ENCODE data around the gene FAM9B.

FAM9B gene

DNA sequence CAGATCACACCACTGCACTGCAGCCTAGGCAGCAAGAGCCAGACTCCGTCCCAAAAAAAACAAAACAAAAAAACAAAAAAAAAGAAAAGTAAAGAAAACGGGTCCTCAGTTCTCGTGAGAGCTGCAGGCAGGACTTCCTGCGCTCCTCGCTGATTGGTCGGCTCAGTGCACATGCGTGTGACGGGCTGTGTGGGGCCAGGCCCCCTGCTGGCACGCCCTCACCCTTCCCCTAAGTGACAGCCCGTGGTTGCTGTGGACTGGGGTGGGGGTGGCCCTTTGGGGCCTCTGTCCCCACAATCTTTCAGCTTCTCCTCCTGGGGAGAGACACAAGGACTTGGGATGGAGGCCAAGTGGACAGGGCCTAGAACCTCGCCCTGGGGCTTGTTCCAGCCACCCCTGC lies at the start of gene FAM9B:
Gene FAM9B, minus strand, starts transcription at position 139 of the 400 bp plus-strand sequence. CDS start 1,141 bp downstream, outside the sequence.
- no peak within 1 kb of the TSS for H3K4me3 Mint-ChIP-seq
- no peaks in the 10 kb centered on the region for H3K9me3 Mint-ChIP-seq
- H3K27me3 Mint-ChIP-seq: no peaks in the 10 kb centered on the region
- H3K4me1 Mint-ChIP-seq: no peaks in the 10 kb centered on the region
- H3K27ac Mint-ChIP-seq: no peak within 1 kb of the TSS
- H3K36me3 Mint-ChIP-seq: peaks cover 2% of the 10 kb centered on the region

DNA sequence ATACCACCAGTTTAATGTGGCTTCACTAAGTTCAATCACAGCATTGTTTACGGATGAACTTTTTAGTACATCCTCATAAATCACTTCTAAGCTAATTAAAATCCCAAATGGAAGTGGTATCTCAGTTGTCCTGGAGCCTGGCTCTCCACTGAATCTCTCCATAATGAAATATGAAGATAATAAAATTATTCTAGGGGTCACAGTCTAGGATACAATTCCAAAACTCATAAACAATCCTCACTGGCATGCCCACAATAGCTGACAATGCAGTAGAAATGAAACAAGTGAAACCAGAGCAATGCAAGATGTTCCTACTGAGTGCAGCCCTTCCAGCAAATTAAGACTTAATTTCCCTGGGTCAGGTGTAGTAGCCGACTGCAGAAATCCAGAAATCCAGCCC lies 47.3 kb upstream of the FAM9B start:
- Mint-ChIP-seq H3K4me3 (no peak overlapping the region), H3K36me3 (peaks cover 1% of the 10 kb centered on the region), H3K4me1 (no peaks in the 10 kb centered on the region), H3K27me3 (no peaks in the 10 kb centered on the region), H3K27ac (no peak overlapping the region), H3K9me3 (no peaks in the 10 kb centered on the region)

DNA sequence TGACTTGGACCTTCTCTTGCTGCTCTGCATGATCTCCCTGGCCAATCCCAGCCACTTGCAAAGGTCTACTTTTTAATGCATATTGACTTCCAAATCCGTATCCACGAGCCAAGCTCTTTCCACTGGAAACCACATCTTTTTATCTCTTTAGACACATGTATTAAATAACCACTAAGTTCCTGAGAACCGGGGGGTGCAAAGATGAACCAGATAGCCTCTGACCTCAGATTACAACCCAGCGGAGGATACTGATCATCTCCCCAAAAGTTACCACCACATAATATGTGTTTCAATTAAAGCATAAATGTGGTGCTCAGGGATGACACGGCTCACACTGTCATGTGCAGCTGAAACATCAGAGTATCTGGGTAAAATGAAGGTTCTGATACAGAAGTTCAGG lies 40.4 kb upstream of the FAM9B start:
- Mint-ChIP-seq H3K36me3 (no peaks in the 10 kb centered on the region), H3K27ac (no peak overlapping the region), H3K9me3 (no peaks in the 10 kb centered on the region), H3K4me1 (no peaks in the 10 kb centered on the region), H3K4me3 (no peak overlapping the region), H3K27me3 (no peaks in the 10 kb centered on the region)

DNA sequence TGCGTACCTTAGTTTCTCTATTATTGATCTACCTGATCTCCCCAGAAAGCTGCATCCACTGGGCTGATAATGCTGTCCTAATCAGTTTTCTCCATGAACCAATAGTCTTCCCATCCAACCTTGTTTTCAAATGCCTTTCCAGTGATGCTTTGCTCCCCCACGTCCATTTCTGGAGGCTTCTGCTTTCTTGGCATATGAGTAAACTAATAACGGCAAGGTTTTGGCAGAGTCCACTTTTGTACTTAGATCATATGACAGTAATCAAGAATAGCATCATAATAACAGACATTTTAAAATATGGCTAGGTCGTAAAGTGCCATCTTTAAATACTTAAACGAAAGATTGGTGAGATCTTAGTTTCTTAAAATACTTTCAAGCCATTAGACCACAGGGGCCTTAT lies 38.4 kb upstream of the FAM9B start:
- no peaks in the 10 kb centered on the region for H3K36me3 Mint-ChIP-seq
- H3K4me1 Mint-ChIP-seq: no peaks in the 10 kb centered on the region
- H3K27me3 Mint-ChIP-seq: no peaks in the 10 kb centered on the region
- no peak overlapping the region for H3K4me3 Mint-ChIP-seq
- no peaks in the 10 kb centered on the region for H3K9me3 Mint-ChIP-seq
- no peak overlapping the region for H3K27ac Mint-ChIP-seq

DNA sequence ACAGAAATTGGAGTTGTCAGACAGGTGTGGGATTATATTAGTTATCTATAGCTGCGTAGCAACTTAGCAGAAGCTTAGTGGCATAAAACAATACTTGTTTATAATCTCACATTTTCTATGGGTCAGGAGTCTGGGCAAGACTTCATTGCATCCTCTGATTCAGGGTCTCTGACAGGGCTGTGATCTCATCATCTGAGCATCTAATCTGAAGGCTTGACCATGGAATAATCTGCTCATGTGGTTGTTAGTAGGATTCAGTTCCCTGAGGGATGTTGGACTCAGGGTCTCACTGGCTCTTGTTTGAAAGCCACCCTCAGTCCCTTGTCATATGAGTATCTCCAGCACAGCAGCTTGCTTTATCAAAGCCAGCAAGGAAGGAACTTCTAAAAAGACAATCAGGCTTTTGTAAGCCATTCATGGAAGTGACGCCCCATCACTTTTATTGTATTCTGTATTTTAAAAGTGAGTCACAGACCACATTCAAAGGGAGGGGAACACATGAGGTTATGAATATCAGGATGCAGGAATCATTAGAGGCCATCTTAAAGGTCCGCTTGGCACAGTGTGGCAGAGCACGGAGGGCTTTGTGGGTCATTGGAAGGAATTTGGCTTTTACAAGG lies 37.2 kb upstream of the FAM9B start:
- no peak overlapping the region for H3K4me3 Mint-ChIP-seq
- H3K27me3 Mint-ChIP-seq: no peaks in the 10 kb centered on the region
- no peaks in the 10 kb centered on the region for H3K4me1 Mint-ChIP-seq

DNA sequence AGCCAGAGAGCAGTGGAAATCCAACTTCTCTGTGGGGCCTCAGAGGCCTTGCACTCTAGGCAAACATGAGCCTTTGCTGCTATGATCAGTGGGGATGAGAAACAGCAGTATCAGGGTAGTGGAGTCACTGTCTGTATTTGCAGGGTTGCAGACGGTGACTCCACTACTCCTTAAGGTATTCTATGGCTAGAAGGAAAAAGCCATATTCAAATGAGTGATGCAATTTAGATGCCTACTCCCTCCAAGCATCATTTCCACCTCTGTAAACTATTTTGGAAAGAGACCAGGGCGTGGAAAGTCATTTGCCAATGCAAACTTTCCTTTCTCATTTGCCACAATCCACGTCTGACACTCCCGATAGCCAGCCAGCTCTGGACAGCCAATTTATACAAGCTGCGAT lies 35.6 kb upstream of the FAM9B start:
- H3K9me3 Mint-ChIP-seq: no peaks in the 10 kb centered on the region
- H3K4me1 Mint-ChIP-seq: no peaks in the 10 kb centered on the region
- H3K4me3 Mint-ChIP-seq: no peak overlapping the region
- peaks cover 2% of the 10 kb centered on the region for H3K36me3 Mint-ChIP-seq
- H3K27ac Mint-ChIP-seq: no peak overlapping the region
- no peaks in the 10 kb centered on the region for H3K27me3 Mint-ChIP-seq

More for the DNA sequence above, 37.2 kb upstream of the FAM9B start:
- Mint-ChIP-seq H3K27ac (no peak overlapping the region), H3K9me3 (no peaks in the 10 kb centered on the region), H3K36me3 (peaks cover 1% of the 10 kb centered on the region)

DNA sequence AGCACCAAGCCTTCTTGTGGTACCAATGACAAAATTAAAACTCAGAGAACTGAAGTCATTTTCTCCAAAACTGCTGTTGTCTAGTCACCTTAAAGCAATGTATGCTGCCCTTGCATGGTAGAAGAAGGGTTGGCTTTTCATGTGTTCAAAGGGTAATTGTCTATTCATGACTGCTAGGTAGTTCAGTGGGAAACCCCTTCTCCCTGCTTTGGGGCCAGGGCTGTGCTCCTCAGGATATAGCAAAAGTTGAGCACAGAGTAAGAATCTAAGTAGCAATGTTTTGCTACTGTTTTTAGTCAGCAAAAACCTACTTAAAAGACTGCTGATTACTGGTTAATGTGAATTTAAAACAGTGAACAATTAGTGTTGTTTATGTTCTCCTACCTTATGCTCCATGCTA lies 30.8 kb upstream of the FAM9B start:
- Mint-ChIP-seq H3K4me1 (no peaks in the 10 kb centered on the region), H3K9me3 (no peaks in the 10 kb centered on the region), H3K27ac (no peak overlapping the region), H3K27me3 (no peaks in the 10 kb centered on the region), H3K4me3 (no peak overlapping the region), H3K36me3 (peaks cover 2% of the 10 kb centered on the region)

DNA sequence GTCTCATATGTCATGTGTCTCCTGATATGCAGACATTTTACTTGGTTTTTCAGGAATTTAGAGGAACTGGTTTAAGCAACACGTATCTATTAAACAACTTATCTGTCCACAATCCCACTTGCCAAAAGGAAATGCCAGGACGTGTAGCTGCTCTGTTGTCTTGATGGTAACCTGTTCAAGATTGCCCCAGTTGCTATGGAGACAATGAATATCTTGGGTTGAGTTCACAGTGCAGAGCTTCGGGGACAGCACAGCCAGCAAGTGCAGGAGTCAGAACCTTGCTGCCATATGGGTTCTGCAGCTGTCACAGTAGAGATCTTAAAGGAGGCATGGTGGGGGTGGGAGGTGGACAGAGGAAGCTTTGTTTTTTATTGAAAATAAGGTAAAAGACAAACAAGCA lies 28.7 kb upstream of the FAM9B start:
- Mint-ChIP-seq H3K36me3 (peaks cover 2% of the 10 kb centered on the region), H3K27ac (no peak overlapping the region), H3K4me1 (no peaks in the 10 kb centered on the region), H3K9me3 (no peaks in the 10 kb centered on the region), H3K27me3 (no peaks in the 10 kb centered on the region), H3K4me3 (no peak overlapping the region)

DNA sequence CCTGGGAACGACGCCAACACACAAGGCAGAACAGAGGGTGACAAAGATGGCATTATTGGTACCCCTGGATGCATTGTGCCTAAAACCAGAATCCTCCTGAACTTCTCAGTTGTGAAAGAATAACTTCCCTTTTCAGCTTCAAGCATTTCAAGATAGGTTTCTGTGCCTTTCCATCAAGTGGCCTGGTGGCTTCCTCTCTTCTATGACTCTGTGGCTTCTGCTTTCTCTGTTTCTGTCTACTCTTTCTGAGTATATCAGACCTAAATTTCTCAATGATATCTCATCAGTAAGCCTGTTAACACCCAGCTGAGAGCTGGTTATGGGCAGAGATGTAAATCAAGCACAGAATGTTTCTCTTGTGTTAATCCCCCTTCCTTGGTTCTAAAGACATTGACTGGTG lies 21.4 kb upstream of the FAM9B start:
- H3K27ac Mint-ChIP-seq: no peak overlapping the region
- no peaks in the 10 kb centered on the region for H3K4me1 Mint-ChIP-seq
- H3K36me3 Mint-ChIP-seq: no peaks in the 10 kb centered on the region
- H3K27me3 Mint-ChIP-seq: no peaks in the 10 kb centered on the region
- H3K4me3 Mint-ChIP-seq: no peak overlapping the region
- H3K9me3 Mint-ChIP-seq: no peaks in the 10 kb centered on the region

DNA sequence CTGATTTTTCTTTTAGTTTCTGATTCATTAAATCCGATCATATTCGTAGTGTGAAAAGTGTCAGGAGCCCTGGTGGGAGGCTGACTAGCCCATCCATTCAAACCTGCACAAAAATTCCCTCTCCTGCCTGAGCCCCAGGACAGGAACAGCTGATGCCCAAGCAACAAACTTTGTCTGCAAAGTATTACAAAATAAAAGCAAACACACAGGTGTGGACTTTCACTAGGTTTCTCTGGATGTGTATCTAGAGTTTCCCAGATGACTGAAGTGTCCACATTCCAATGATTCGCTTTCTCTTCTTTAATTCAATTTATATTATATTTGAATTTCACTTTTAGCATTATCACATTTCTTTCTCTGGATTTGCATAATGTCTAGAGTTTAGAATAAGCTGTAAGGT lies 18.2 kb upstream of the FAM9B start:
- Mint-ChIP-seq H3K9me3 (no peaks in the 10 kb centered on the region), H3K36me3 (no peaks in the 10 kb centered on the region), H3K27ac (no peak overlapping the region), H3K4me1 (no peaks in the 10 kb centered on the region), H3K27me3 (no peaks in the 10 kb centered on the region), H3K4me3 (no peak overlapping the region)

DNA sequence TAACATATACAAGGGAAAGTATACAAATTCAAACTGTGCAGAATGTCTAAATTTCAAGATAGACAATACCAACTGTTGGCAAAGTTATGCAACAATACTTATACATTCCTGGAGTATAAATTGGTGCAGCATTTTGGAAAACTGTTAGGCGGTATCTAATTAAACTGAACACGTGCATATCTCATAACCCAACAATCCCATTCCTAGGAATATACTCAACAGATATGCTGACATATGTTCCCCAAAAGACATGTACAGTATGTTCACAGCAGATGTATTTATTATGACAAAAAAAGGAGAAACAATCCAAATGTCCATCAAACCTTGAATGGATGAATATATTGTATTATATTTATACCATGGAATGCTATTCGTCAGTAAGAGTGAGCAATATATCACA lies 16.4 kb upstream of the FAM9B start:
- Mint-ChIP-seq H3K27me3 (no peaks in the 10 kb centered on the region), H3K36me3 (no peaks in the 10 kb centered on the region), H3K9me3 (no peaks in the 10 kb centered on the region), H3K27ac (no peak overlapping the region), H3K4me1 (no peaks in the 10 kb centered on the region), H3K4me3 (no peak overlapping the region)

DNA sequence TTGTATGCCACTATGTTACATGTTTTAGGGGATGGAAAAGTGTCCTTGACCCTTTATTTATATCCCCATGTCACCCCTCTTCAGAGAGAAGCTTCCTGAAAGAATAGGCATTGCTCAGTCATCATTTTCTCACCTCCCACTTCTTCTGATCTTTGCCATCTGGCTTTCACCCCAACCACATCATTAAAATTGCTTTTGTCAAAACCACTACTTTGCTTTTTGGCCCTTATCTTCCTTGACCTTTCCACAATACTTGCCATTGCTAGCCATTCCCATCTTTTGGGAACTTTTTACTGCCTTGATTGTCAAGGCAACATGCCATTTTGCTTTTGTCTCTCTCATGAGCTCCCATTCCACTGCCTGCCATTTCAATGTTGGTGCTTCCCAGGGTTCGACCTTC lies 14.9 kb upstream of the FAM9B start:
- H3K36me3 Mint-ChIP-seq: no peaks in the 10 kb centered on the region
- H3K9me3 Mint-ChIP-seq: no peaks in the 10 kb centered on the region
- H3K27me3 Mint-ChIP-seq: no peaks in the 10 kb centered on the region
- H3K4me3 Mint-ChIP-seq: no peak overlapping the region
- no peaks in the 10 kb centered on the region for H3K4me1 Mint-ChIP-seq
- H3K27ac Mint-ChIP-seq: no peak overlapping the region

DNA sequence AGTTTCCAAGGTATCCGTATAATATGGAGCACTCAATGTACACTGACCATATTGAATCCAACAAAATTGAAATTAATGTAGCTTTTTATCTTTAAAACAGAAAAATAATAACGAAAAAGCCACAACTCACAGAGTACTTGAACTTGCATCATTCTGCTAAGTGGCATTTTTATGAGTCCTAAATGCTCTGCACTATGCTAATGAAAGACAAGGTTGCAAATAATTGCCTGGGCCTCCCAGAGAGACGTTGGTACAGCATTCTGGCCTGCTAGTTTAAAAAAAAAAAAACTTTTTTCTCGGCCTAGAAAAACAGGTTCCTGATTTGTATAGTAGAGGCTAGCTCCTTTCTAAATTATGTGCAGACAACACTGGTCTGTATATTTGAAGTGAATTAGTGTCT lies 4.3 kb upstream of the FAM9B start:
- no peaks in the 10 kb centered on the region for H3K9me3 Mint-ChIP-seq
- H3K4me1 Mint-ChIP-seq: no peaks in the 10 kb centered on the region
- no peak overlapping the region for H3K4me3 Mint-ChIP-seq
- no peak overlapping the region for H3K27ac Mint-ChIP-seq
- H3K27me3 Mint-ChIP-seq: no peaks in the 10 kb centered on the region
- H3K36me3 Mint-ChIP-seq: peaks cover 2% of the 10 kb centered on the region

DNA sequence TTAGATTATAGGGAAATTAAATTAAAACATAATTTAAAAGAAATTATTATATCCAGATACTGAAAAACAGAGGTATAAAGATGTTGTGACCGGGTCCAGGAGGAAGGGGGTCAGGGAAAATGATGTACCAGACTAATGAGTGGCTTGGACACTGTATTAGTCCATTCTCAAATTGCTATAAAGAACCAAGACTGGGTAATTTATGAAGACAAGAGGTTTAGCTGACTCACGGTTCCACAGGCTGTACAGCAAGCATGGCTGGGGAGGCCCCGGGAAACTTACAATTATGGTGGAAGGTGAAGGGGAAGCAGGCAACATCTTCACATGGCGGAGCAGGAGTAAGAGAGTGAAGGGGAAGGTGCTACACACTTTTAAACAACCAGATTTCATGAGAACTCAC lies 3.4 kb upstream of the FAM9B start:
- Mint-ChIP-seq H3K27me3 (no peaks in the 10 kb centered on the region), H3K4me3 (no peak overlapping the region), H3K4me1 (no peaks in the 10 kb centered on the region), H3K9me3 (no peaks in the 10 kb centered on the region), H3K27ac (no peak overlapping the region), H3K36me3 (peaks cover 2% of the 10 kb centered on the region)

DNA sequence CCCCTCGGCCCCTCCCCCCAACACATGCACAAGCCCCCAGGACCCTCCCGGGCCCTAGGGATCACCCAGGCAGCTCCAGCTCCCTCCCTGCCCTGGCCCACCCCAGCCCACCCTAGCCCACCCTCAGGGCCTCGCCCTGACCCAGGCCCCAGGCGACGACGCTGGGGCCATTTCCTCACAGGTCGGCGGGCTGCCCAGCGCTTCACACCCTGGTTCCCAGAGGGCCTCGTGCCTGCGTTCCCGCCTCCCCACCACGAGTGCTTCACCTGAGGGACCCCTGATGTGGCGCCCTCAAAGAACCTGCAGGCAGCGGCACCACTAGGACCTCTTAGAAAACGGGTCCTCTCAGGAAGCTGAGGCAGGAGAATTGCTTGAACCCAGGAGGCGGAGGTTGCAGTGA lies 341 bp downstream of the FAM9B start:
- Mint-ChIP-seq H3K4me3 (no peak overlapping the region), H3K4me1 (no peaks in the 10 kb centered on the region), H3K27me3 (no peaks in the 10 kb centered on the region), H3K9me3 (no peaks in the 10 kb centered on the region), H3K27ac (no peak overlapping the region), H3K36me3 (peaks cover 2% of the 10 kb centered on the region)

DNA sequence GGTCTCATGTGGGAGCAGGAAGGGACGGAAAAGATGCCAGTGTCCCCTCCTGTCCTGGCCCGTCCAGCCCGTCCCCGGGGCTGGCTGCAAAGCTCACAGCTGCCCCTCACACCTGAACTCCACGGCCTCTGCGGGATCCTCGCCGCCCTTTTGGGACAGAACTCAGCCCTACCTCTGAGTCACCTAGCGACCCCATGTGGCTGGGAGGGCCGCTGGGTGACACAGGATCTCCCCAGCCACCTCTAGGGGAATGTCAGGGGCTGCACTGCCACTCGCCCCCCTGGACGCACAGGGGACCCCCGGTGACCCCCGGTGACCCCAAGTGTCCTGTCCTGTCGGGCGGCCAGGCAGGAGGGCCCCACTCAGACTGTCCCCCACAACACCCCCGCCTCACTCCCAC lies 748 bp downstream of the FAM9B start:
- Mint-ChIP-seq H3K36me3 (peaks cover 2% of the 10 kb centered on the region), H3K27ac (no peak overlapping the region), H3K4me3 (no peak overlapping the region), H3K4me1 (no peaks in the 10 kb centered on the region), H3K9me3 (no peaks in the 10 kb centered on the region), H3K27me3 (no peaks in the 10 kb centered on the region)

DNA sequence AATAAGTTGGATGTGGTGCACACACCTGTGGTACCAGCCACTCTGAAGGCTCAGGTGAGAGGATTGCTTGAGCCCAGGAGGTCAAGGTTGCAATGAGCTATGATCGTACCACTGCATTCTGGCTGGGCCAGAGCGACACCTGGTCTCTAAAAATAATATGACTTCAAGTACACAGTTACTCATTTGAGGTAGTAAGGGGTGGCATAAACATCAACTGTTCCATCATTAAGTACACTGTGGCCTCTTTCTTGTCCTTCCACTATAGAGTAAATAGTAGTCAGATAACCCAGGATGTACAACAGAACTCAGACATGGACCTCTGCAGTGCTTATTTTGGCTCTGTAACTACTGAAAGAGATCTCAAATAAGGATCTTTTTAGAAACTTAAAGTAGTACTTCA lies 10.6 kb downstream of the FAM9B start:
- no peaks in the 10 kb centered on the region for H3K9me3 Mint-ChIP-seq
- H3K36me3 Mint-ChIP-seq: no peaks in the 10 kb centered on the region
- no peak overlapping the region for H3K27ac Mint-ChIP-seq
- no peaks in the 10 kb centered on the region for H3K4me1 Mint-ChIP-seq
- no peak overlapping the region for H3K4me3 Mint-ChIP-seq
- H3K27me3 Mint-ChIP-seq: no peaks in the 10 kb centered on the region

Measured in activated naive CD4-positive, alpha-beta T cell treated with anti-CD3 and anti-CD28 coated beads, Interleukin-2, amount 50 U/mL, for 24 hours (primary cell).